Right atrium auricular region (tissue), 2 donors: ENCODE measurements around the gene EIF3B. TPM values are rescaled to one million over a fixed set of nuclear protein-coding genes. Genes with fewer than 3 reads are reported as not detected.

Experiments
- DNase-seq: peaks from one replicate; pipeline ENCODE4 v3.0.0-alpha.2; 2019; ENCODE audit warnings: low spot score
- H3K27ac ChIP-seq, 2 donors: fragments of 200-600 bp; sonication (generic); 1 replicate in 1 of 2; 2 replicates in 1 of 2; pipeline ENCODE4 v1.5.1; 2016 to 2019
- H3K27me3 ChIP-seq, 2 donors: fragments of 200-600 bp; sonication (generic); one replicate each; pipeline versions ENCODE4 v1.5.1 to v1.6.0; 2017 to 2019
- H3K36me3 ChIP-seq: fragments of 200-600 bp; sonication (generic); one replicate; pipeline ENCODE4 v1.5.1; 2016
- H3K4me1 ChIP-seq, 2 donors: fragments of 200-600 bp; sonication (generic); one replicate each; pipeline versions ENCODE4 v1.5.1 to v1.6.0; 2017 to 2019
- H3K4me3 ChIP-seq, 2 donors: fragments of 200-600 bp; sonication (generic); 1 replicate in 1 of 2; 2 replicates in 1 of 2; pipeline ENCODE4 v1.5.1; 2017 to 2019; ENCODE audit warnings: mild to moderate bottlenecking in 1 of 2, moderate library complexity in 1 of 2
- H3K9me3 ChIP-seq, 2 donors: fragments of 200-600 bp; sonication (generic); one replicate each; pipeline ENCODE4 v1.5.1; 2019
- total RNA-seq, 2 donors: library from RNA; depleted of rRNA; stranded (reverse); fragments of >200 nt; gene quantifications; one replicate each; pipeline ENCODE4 v1.1.0, GENCODE V29; 2016
- TF ChIP-seq, protein P1 (sequence below), 2 donors: fragments of 200-600 bp; sonication (generic); IDR thresholded peaks; one replicate each; pipeline ENCODE4 v1.5.1; 2019; ENCODE audit warnings: antibody characterized with exemption in 2 of 2

Gene EIF3B
- total RNA-seq, 2 donors from 2014 or later = 51.4 to 66.9 TPM

DNA sequence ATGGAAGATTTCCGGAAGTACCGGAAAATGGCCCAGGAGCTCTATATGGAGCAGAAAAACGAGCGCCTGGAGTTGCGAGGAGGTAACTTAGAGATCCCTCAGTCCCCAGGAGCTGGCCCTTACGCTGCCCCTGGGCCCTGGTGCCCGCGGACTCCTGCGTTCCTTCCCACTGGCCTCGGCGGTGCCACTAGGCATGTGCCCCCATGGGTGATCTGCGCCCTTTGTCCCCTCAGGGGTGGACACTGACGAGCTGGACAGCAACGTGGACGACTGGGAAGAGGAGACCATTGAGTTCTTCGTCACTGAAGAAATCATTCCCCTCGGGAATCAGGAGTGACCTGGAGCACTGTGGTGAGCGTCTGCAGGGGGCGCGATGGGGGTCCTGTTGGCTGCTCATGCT lies 24.5 kb downstream of the EIF3B start:
- H3K27me3 ChIP-seq = no peaks in the 10 kb centered on the region
- peaks cover 73% of the 10 kb centered on the region for H3K36me3 ChIP-seq
- TF ChIP-seq, protein P1, sequence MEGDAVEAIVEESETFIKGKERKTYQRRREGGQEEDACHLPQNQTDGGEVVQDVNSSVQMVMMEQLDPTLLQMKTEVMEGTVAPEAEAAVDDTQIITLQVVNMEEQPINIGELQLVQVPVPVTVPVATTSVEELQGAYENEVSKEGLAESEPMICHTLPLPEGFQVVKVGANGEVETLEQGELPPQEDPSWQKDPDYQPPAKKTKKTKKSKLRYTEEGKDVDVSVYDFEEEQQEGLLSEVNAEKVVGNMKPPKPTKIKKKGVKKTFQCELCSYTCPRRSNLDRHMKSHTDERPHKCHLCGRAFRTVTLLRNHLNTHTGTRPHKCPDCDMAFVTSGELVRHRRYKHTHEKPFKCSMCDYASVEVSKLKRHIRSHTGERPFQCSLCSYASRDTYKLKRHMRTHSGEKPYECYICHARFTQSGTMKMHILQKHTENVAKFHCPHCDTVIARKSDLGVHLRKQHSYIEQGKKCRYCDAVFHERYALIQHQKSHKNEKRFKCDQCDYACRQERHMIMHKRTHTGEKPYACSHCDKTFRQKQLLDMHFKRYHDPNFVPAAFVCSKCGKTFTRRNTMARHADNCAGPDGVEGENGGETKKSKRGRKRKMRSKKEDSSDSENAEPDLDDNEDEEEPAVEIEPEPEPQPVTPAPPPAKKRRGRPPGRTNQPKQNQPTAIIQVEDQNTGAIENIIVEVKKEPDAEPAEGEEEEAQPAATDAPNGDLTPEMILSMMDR (IDR thresholded peaks at IDR 0.05) = no peak
- no peak for DNase-seq
- no peak overlapping the region for H3K27ac ChIP-seq
- H3K4me3 ChIP-seq = no peak overlapping the region
- H3K9me3 ChIP-seq = no peaks in the 10 kb centered on the region
- H3K4me1 ChIP-seq = no peaks in the 10 kb centered on the region

DNA sequence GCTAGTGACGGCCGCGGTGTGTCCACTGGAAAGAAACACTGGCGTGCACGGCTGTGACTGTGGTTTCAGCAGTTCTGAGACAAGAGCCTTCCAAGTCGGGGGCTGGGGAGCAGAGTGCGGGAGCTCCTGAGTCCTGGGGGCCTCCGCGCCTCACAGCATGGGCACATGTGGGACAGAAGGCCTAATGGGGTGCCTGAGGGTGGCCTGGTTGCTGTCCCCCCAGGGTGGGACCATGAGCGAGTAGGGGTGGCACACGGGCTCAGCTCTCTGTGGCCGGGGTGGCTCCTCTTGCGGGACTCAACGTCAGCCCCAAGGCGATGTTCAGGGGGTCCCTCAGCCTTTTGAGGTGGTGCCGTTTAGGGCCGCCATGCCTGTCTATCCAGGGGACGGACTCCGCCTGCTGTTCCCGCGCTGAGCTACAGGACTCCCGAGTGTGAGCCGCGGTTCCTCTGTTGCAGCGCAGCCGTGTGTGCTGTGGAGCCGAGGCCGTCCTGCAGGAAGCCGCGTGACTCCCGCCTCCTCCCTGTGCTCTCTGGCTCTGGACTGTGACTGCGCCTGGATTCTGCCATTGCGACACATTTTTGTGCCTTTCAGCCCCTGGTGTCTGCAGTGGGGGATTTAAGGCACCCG lies 25.3 kb downstream of the EIF3B start:
- TF ChIP-seq, protein P1 (IDR thresholded peaks at IDR 0.05) = no peak
- no peaks in the 10 kb centered on the region for H3K9me3 ChIP-seq
- H3K27ac ChIP-seq = no peak overlapping the region
- no peaks in the 10 kb centered on the region for H3K4me1 ChIP-seq
- H3K36me3 ChIP-seq = peaks cover 65% of the 10 kb centered on the region
- H3K27me3 ChIP-seq = no peaks in the 10 kb centered on the region
- DNase-seq = no peak
- no peak overlapping the region for H3K4me3 ChIP-seq

- Histone ChIP-seq H3K36me3 (peaks cover 60% of the 10 kb centered on the region), H3K4me3 (no peak overlapping the region), H3K9me3 (no peaks in the 10 kb centered on the region), H3K27ac (no peak overlapping the region), H3K27me3 (no peaks in the 10 kb centered on the region), H3K4me1 (no peaks in the 10 kb centered on the region)
- TF ChIP-seq, protein P1 (IDR thresholded peaks at IDR 0.05) = no peak
- DNase-seq = no peak
These were observed 25.8 kb downstream of the EIF3B start for GRCh38 chr7:2380461-2380860.

GRCh38 chr7:2381227-2381626 lies 26.6 kb downstream of the EIF3B start:
- Histone ChIP-seq H3K36me3 (peaks cover 53% of the 10 kb centered on the region), H3K9me3 (no peaks in the 10 kb centered on the region), H3K27me3 (no peaks in the 10 kb centered on the region), H3K4me1 (no peaks in the 10 kb centered on the region), H3K4me3 (no peak overlapping the region), H3K27ac (no peak overlapping the region)
- TF ChIP-seq, protein P1 (IDR thresholded peaks at IDR 0.05) = no peak
- no peak for DNase-seq

DNA sequence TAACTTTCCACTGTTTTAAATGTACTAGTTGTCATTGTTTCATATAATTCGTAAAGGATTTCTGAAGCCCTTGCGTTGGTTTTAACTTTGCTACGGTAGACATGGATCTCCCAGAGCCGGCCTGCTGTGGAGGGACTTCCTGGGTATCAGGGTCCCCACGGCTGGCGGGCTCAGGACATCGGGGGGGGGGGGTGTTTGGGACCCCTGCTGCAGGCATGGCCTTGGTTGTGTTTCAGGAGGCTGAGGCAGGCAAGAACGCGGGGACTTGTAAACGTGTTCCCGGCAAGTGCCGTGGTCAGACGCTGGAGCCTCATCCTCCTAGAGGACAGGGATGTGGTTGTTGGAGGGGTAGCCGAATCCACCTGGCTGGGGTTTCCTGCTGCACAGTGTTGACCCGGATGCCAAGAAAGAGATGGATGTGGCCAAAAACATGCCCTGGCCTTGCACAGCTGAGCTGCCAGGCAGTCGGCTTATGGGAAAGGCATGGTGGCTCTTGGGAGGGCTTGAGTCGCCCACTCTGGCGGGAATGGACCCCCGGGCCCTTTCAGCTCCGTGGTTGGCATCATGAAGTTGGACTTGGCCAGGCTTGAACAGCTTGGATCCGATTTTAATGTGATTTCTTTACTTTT lies 27.4 kb downstream of the EIF3B start:
- Histone ChIP-seq H3K27ac (no peak overlapping the region), H3K4me3 (no peak overlapping the region), H3K4me1 (no peaks in the 10 kb centered on the region), H3K36me3 (peaks cover 45% of the 10 kb centered on the region), H3K9me3 (no peaks in the 10 kb centered on the region), H3K27me3 (no peaks in the 10 kb centered on the region)
- TF ChIP-seq, protein P1 (IDR thresholded peaks at IDR 0.05) = no peak
- no peak for DNase-seq
